Tibial nerve (tissue), 4 donors: ENCODE data around the gene SLC9A3.

ENCODE experiments used
- EP300 ChIP-seq, 2 donors: sonication (generic); formaldehyde crosslinking; IDR thresholded peaks; one replicate each; pipeline ENCODE4 v1.6.1; 2017; ENCODE audit warnings: antibody characterized with exemption in 2 of 2, mild to moderate bottlenecking in 1 of 2
- POLR2A ChIP-seq, 2 donors: fragments of 450-650 bp; IDR thresholded peaks; one replicate each; pipeline ENCODE4 v1.6.1; 2017; ENCODE audit warnings: antibody characterized with exemption in 2 of 2, mild to moderate bottlenecking in 2 of 2, moderate library complexity in 2 of 2
- TF ChIP-seq, protein P1 (sequence below), 5 experiments: fragments of 200-600 bp in 3 of 5; fragments of 450-650 bp in 2 of 5; sonication (generic) in 3 of 5; IDR thresholded peaks; one replicate each; pipeline ENCODE4 v1.5.1; 2016 to 2019; ENCODE audit warnings: antibody characterized with exemption in 5 of 5, mild to moderate bottlenecking in 3 of 5, moderate library complexity in 2 of 5

- TF ChIP-seq, protein P1, sequence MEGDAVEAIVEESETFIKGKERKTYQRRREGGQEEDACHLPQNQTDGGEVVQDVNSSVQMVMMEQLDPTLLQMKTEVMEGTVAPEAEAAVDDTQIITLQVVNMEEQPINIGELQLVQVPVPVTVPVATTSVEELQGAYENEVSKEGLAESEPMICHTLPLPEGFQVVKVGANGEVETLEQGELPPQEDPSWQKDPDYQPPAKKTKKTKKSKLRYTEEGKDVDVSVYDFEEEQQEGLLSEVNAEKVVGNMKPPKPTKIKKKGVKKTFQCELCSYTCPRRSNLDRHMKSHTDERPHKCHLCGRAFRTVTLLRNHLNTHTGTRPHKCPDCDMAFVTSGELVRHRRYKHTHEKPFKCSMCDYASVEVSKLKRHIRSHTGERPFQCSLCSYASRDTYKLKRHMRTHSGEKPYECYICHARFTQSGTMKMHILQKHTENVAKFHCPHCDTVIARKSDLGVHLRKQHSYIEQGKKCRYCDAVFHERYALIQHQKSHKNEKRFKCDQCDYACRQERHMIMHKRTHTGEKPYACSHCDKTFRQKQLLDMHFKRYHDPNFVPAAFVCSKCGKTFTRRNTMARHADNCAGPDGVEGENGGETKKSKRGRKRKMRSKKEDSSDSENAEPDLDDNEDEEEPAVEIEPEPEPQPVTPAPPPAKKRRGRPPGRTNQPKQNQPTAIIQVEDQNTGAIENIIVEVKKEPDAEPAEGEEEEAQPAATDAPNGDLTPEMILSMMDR (IDR thresholded peaks at IDR 0.05) = no peak
- TF ChIP-seq POLR2A (IDR thresholded peaks at IDR 0.05) (no peak), EP300 (IDR thresholded peaks at IDR 0.05) (no peak)
Observed at GRCh38 chr5:482021-482420, 42.2 kb downstream of the SLC9A3 start.
